SK-N-SH (cell line): ENCODE data around the gene HDAC4. TPM values are rescaled to one million over a fixed set of nuclear protein-coding genes. Genes with fewer than 3 reads are reported as not detected.

Source experiments
- CTCF ChIA-PET: fragments of 300-600, 350-600 bp; formaldehyde crosslinking; extraction: SDS; loops from one replicate; lab custom pipeline; 2021; lab: Yijun Ruan, JAX
- POLR2A ChIA-PET: fragments of 350-600 bp; sonication (Branson Sonifier 250); formaldehyde crosslinking; extraction: SDS; loops from one replicate; lab custom pipeline; 2020; ENCODE audit warnings: antibody characterized with exemption, inconsistent platforms; lab: Yijun Ruan, JAX
- DNase-seq: peaks from one replicate; pipeline ENCODE4 v3.0.0; 2012
- H2AFZ ChIP-seq: fragments of 200-600 bp; sonication (generic); 2 replicates; pipeline ENCODE4 v1.8.1; 2016; ENCODE audit warnings: antibody characterized with exemption, mild to moderate bottlenecking, low read depth
- H3F3A ChIP-seq: fragments of 200-600 bp; sonication (generic); replicated peaks from 2 replicates; pipeline ENCODE3; 2016; ENCODE audit warnings: antibody characterized with exemption, mild to moderate bottlenecking; ENCODE audit not compliant: insufficient read depth
- H3K27ac ChIP-seq, 2 experiments: fragments of 200-500 bp in 1 of 2; fragments of 200-600 bp in 1 of 2; sonication (Bioruptor generic) in 1 of 2; sonication (generic), shearing (Covaris generic) in 1 of 2; 2 replicates each; pipeline versions ENCODE4 v1.5.1 to v1.6.1; 2014 to 2016; ENCODE audit warnings: low read depth in 2 of 2, inconsistent platforms in 1 of 2, low read length in 1 of 2, mild to moderate bottlenecking in 1 of 2, mixed read lengths in 1 of 2
- H3K27me3 ChIP-seq: fragments of 200-600 bp; sonication (generic), shearing (Covaris generic); 2 replicates; pipeline ENCODE4 v1.6.1; 2016; ENCODE audit warnings: mixed run types; ENCODE audit not compliant: insufficient read depth
- H3K36me3 ChIP-seq, 2 experiments: fragments of 200-500 bp in 1 of 2; fragments of 200-600 bp in 1 of 2; sonication (Bioruptor generic) in 1 of 2; sonication (generic) in 1 of 2; replicated peaks in 1 of 2; 2 replicates each; pipeline versions ENCODE3 to v1.5.1; 2014 to 2016; ENCODE audit warnings: low read length in 1 of 2, mild to moderate bottlenecking in 1 of 2; ENCODE audit not compliant: insufficient read depth in 2 of 2, control insufficient read depth in 1 of 2
- H3K4me1 ChIP-seq, 2 experiments: fragments of 200-500 bp in 1 of 2; fragments of 200-600 bp in 1 of 2; sonication (Bioruptor generic) in 1 of 2; sonication (generic), shearing (Covaris generic) in 1 of 2; 2 replicates each; pipeline versions ENCODE4 v1.5.1 to v1.6.1; 2014 to 2016; ENCODE audit warnings: low read depth in 1 of 2, low read length in 1 of 2, mixed run types in 1 of 2; ENCODE audit not compliant: insufficient read depth in 2 of 2, control insufficient read depth in 1 of 2
- H3K4me2 ChIP-seq: fragments of 200-600 bp; sonication (generic), shearing (Covaris generic); 2 replicates; pipeline ENCODE4 v1.6.1; 2017; ENCODE audit warnings: mixed run types
- H3K4me3 ChIP-seq, 2 experiments: fragments of 200-500 bp in 1 of 2; fragments of 200-600 bp in 1 of 2; sonication (Bioruptor generic) in 1 of 2; sonication (generic), shearing (Covaris generic) in 1 of 2; 2 replicates each; pipeline versions ENCODE4 v1.5.1 to v1.8.1; 2014 to 2016; ENCODE audit warnings: low read depth in 2 of 2, inconsistent platforms in 1 of 2, low read length in 1 of 2, mild to moderate bottlenecking in 1 of 2, mixed read lengths in 1 of 2, moderate library complexity in 1 of 2
- H3K79me2 ChIP-seq: fragments of 200-600 bp; sonication (generic); 2 replicates; pipeline ENCODE4 v1.8.1; 2017; ENCODE audit warnings: mild to moderate bottlenecking; ENCODE audit not compliant: insufficient read depth
- H3K9ac ChIP-seq: fragments of 200-600 bp; sonication (generic); 2 replicates; pipeline ENCODE4 v1.6.1; 2017; ENCODE audit warnings: mixed run types
- H3K9me2 ChIP-seq: fragments of 200-600 bp; sonication (generic); 2 replicates; pipeline ENCODE4 v1.6.1; 2017; ENCODE audit warnings: mixed run types
- H3K9me3 ChIP-seq: fragments of 200-600 bp; sonication (generic); 2 replicates; pipeline ENCODE4 v1.6.1; 2017; ENCODE audit warnings: mixed run types, mild to moderate bottlenecking, moderate library complexity
- H4K20me1 ChIP-seq: fragments of 200-600 bp; sonication (generic); 2 replicates; pipeline ENCODE4 v1.6.1; 2017; ENCODE audit warnings: mild to moderate bottlenecking, mixed run types; ENCODE audit not compliant: insufficient read depth
- FOXJ3 ChIP-seq: sonication (generic); formaldehyde crosslinking; IDR thresholded peaks from 2 replicates; pipeline ENCODE4 v1.5.1; 2020; ENCODE audit warnings: mild to moderate bottlenecking, missing genetic modification reagents
- FOXM1 ChIP-seq: IDR thresholded peaks from 2 replicates; pipeline ENCODE4 v1.4.0; 2012; ENCODE audit warnings: low read depth, mild to moderate bottlenecking
- REST ChIP-seq: IDR thresholded peaks from 2 replicates; pipeline ENCODE4 v1.6.1; 2012; ENCODE audit warnings: mild to moderate bottlenecking, low read depth, low read length, moderate library complexity
- SMC3 ChIP-seq: IDR thresholded peaks from 2 replicates; pipeline ENCODE4 v1.6.1; 2012; ENCODE audit warnings: low read depth, low read length, improper control_type of control experiment
- ZBTB33 ChIP-seq: IDR thresholded peaks from 2 replicates; pipeline ENCODE4 v1.4.0; 2012; ENCODE audit warnings: low read depth, borderline replicate concordance
- WGBS: methylation state at CpG from one replicate; pipeline ENCODE4 v1.1.6; 2017; ENCODE audit warnings: low lambda C conversion rate; 5-methylcytosine and 5-hydroxymethylcytosine counted together
- polyA plus RNA-seq, 3 experiments: library from polyadenylated mRNA; depleted of rRNA; stranded (reverse); fragments of >200 nt; gene quantifications; 2 replicates each; pipeline ENCODE4 v1.2.3, GENCODE V29; 2012

Gene HDAC4
- polyA plus RNA-seq, 1 of the 3 experiments (the other 2 are of a cell fraction): 5.5 TPM

- peak overlapping the region in 1 of 2 experiments; percentile 100; a peak in 2 of 4 replicates for H3K27ac ChIP-seq
- H3K9me3 ChIP-seq: no peaks in the 10 kb centered on the region
- TF ChIP-seq ZBTB33 (no peak), FOXJ3 (CRISPR knock-in tag) (no peak), SMC3 (no peak)
- TF ChIP-seq, all 33 proteins: peak for 0
- Histone ChIP-seq H3K36me3 (no peaks in the 10 kb centered on the region), H4K20me1 (no peaks in the 10 kb centered on the region), H3K79me2 (peaks cover 3% of the 10 kb centered on the region; the same call in 1 of the 2 replicates), H3K4me2 (no peak overlapping the region), H3F3A (no peaks in the 10 kb centered on the region), H3K9ac (no peak overlapping the region), H3K9me2 (no peaks in the 10 kb centered on the region), H3K27me3 (no peaks in the 10 kb centered on the region), H2AFZ (no peak overlapping the region), H3K4me3 (no peak overlapping the region), H3K4me1 (peaks cover 28 to 70% of the 10 kb centered on the region in 2 experiments)
- WGBS: 93% methylated on average over 7 of the region's 7 CpGs
- ChIA-PET POLR2A (no interaction called here), CTCF (no interaction called here)
- no peak for DNase-seq
Measured at GRCh38 chr2:239278361-239278760, 122.5 kb downstream of the HDAC4 start.

GRCh38 chr2:239277401-239278085 lies 123.3 kb downstream of the HDAC4 start:
- H4K20me1 ChIP-seq: no peaks in the 10 kb centered on the region
- H3K4me3 ChIP-seq: no peak overlapping the region
- H3K9me3 ChIP-seq: no peaks in the 10 kb centered on the region
- DNase-seq: no peak
- no peaks in the 10 kb centered on the region for H3K36me3 ChIP-seq
- no peaks in the 10 kb centered on the region for H3F3A ChIP-seq
- CTCF ChIA-PET: interaction anchor here (0.5 to 1.8 kb wide), 5 partner anchors 10 to 138 kb away, joined by 3 to 5 read pairs (median 3); no protein-coding TSS in a partner anchor
- peaks cover 3% of the 10 kb centered on the region; the same call in 1 of the 2 replicates for H3K79me2 ChIP-seq
- no peak overlapping the region for H3K9ac ChIP-seq
- peaks cover 28 to 78% of the 10 kb centered on the region in 2 experiments for H3K4me1 ChIP-seq
- H2AFZ ChIP-seq: no peak overlapping the region
- POLR2A ChIA-PET: interaction anchor here (1.0 kb wide), 1 partner anchor 32 kb away, joined by 4 read pairs; no protein-coding TSS in a partner anchor
- H3K4me2 ChIP-seq: no peak overlapping the region
- 88% methylated on average over 18 of the region's 27 CpGs for WGBS
- no peaks in the 10 kb centered on the region for H3K27me3 ChIP-seq
- TF ChIP-seq FOXM1: no peak
- no peak for TF ChIP-seq REST
- no peak for TF ChIP-seq ZBTB33
- peak overlapping the region in 1 of 2 experiments; percentile 100; a peak in 2 of 4 replicates for H3K27ac ChIP-seq
- no peaks in the 10 kb centered on the region for H3K9me2 ChIP-seq
